GM18517 (cell line): ENCODE measurements around the gene LY86.

ENCODE experiments used
- ATAC-seq: cut with Tn5 transposase; IDR thresholded peaks from one replicate; pipeline ENCODE4 v1.9.1; 2021; ENCODE audit warnings: mild to moderate bottlenecking, moderate library complexity; ENCODE audit not compliant: unreplicated experiment

Gene LY86

GRCh38 chr6:6679633-6680032, 91.1 kb downstream of the LY86 start:
- ATAC-seq, result no peak

GRCh38 chr6:6680526-6680925, 92.0 kb downstream of the LY86 start:
- ATAC-seq, result no peak

- no peak for ATAC-seq
These were observed 92.7 kb downstream of the LY86 start for GRCh38 chr6:6681075-6681849.

- ATAC-seq, result no peak
These were observed 93.7 kb downstream of the LY86 start for GRCh38 chr6:6682225-6682624.

- ATAC-seq, result peak; percentile 80
These were observed 95.7 kb downstream of the LY86 start for GRCh38 chr6:6683969-6684833.

- no peak for ATAC-seq
These were observed 96.9 kb downstream of the LY86 start for GRCh38 chr6:6685249-6686040.

- no peak for ATAC-seq
These were observed 97.7 kb downstream of the LY86 start for GRCh38 chr6:6686176-6686575.

- ATAC-seq, result peak; percentile 46
These were observed 98.5 kb downstream of the LY86 start for GRCh38 chr6:6686748-6687601.

- ATAC-seq, result no peak
These were observed 99.8 kb downstream of the LY86 start for GRCh38 chr6:6688283-6688682.

- ATAC-seq, result no peak
These were observed 100.4 kb downstream of the LY86 start for GRCh38 chr6:6688951-6689350.

GRCh38 chr6:6689400-6690143, 101.1 kb downstream of the LY86 start:
- no peak for ATAC-seq

GRCh38 chr6:6690144-6690483, 101.6 kb downstream of the LY86 start:
- ATAC-seq, result no peak

GRCh38 chr6:6694368-6694780, 105.9 kb downstream of the LY86 start:
- no peak for ATAC-seq

- ATAC-seq, result no peak
These were observed 106.5 kb downstream of the LY86 start for GRCh38 chr6:6694825-6695624.

- no peak for ATAC-seq
These were observed 107.2 kb downstream of the LY86 start for GRCh38 chr6:6695625-6696276.

GRCh38 chr6:6696867-6697531, 108.5 kb downstream of the LY86 start:
- no peak for ATAC-seq

- no peak for ATAC-seq
These were observed 109.1 kb downstream of the LY86 start for GRCh38 chr6:6697620-6698019.
